ENCODE results near the gene TRABD. TPM values are rescaled to one million over a fixed set of nuclear protein-coding genes. Genes with fewer than 3 reads are reported as not detected.

The TRABD gene
- total RNA-seq, 2 donors from 2014 or later: 82.8 to 110 TPM

DNA sequence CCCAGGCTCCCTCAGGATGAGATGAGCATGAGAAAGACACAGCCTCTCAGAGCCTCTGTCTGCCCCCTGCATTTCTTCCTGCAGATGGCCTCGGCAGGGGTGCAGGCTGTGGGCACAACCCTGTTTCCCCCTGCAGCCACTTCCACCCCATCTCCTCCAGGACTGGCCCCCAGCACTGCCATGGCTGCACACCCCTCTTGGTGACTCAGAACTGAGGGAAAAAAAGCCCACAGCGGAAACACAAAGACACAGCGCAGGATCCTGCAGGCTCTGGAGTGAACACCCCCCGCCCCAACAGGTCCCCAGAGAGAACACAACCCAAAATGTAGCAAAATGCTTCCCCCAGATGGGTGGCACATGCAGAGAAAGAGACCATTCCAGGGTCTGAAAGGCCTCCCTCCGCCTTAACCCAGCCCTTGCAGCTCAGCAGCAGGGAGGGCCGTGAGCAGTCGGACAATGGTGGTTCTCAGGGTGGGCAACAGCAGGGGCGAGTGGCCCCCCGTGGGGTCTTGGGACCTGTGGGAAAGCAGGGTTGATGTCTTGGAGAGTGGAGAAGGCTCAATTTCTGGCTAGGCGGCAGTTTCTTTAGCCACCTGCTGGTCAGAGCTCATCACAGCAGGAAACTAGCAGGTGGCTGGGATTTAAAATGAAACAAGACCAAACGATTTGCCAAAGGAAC, 51.2 kb downstream of the TRABD start:
- DNase-seq: no peak
- Histone ChIP-seq H3K4me3 (no peak overlapping the region), H3K27ac (no peak overlapping the region), H3K27me3 (no peaks in the 10 kb centered on the region), H3K4me1 (peaks cover 15% of the 10 kb centered on the region), H3K36me3 (replicated peaks in 1 of 2; ENCODE audit: insufficient read depth in 1 of 2, low read depth in 2 of 2) (no peaks in the 10 kb centered on the region), H3K9me3 (no peaks in the 10 kb centered on the region)
- 73 to 96% methylated on average over 7 to 11 of the region's 11 CpGs for WGBS, 2 donors
- intact Hi-C loops (cut with DNase I): no loop called here
- no peak for ATAC-seq
- TF ChIP-seq CTCF (IDR thresholded peaks at IDR 0.05) (peak in 5 of 7 experiments; percentile 12 to 27 (median 20)), POLR2A (IDR thresholded peaks at IDR 0.05) (no peak)

GRCh38 chr22:50238755-50239154, 53.0 kb downstream of the TRABD start:
- no peak for TF ChIP-seq POLR2A (IDR thresholded peaks at IDR 0.05)
- H3K9me3 ChIP-seq: no peaks in the 10 kb centered on the region
- 81 to 86% methylated on average over 8 to 9 of the region's 9 CpGs for WGBS, 2 donors
- H3K27ac ChIP-seq: no peak overlapping the region
- H3K36me3 ChIP-seq (replicated peaks in 1 of 2; ENCODE audit: insufficient read depth in 1 of 2, low read depth in 2 of 2): no peaks in the 10 kb centered on the region
- intact Hi-C loops (cut with DNase I): no loop called here
- peaks cover 28% of the 10 kb centered on the region for H3K4me1 ChIP-seq
- no peak overlapping the region for H3K4me3 ChIP-seq
- no peaks in the 10 kb centered on the region for H3K27me3 ChIP-seq
- no peak for DNase-seq
- ATAC-seq: no peak

DNA sequence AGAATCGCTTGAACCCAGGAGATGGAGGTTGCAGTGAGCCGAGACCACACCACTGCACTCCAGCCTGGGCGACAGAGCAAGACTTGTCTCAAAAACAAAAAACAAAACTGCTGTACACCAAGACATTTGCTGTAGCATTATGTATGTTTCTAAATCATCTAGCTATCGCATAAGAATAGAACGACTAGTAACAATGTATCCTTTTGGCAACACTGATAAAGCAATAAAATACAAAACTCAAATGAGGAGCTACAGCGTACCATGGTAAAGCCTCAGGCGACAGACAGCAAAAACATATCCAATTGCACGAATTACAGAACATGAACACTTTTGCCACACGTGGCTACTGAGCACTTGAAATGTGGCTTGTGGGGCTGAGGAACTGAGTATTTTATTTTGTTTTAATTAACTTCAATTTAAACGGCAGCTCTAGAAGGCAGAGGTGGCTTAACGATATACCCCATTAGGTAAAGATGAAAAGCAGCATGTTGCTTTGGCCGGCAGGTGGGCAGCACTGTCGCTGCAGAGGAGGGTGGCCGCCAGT, 56.8 kb downstream of the TRABD start:
- DNase-seq (no peak), ATAC-seq (no peak)
- no peak overlapping the region for H3K27ac ChIP-seq
- no peak for TF ChIP-seq CTCF (IDR thresholded peaks at IDR 0.05)
- no peak for TF ChIP-seq POLR2A (IDR thresholded peaks at IDR 0.05)
- H3K4me3 ChIP-seq: peak overlapping the region in 1 of 2 donors; percentile 93
- H3K27me3 ChIP-seq: no peaks in the 10 kb centered on the region
- no peaks in the 10 kb centered on the region for H3K36me3 ChIP-seq (replicated peaks in 1 of 2; ENCODE audit: insufficient read depth in 1 of 2, low read depth in 2 of 2)
- 50% methylated on average over 13 to 14 of the region's 14 CpGs for WGBS, 2 donors
- intact Hi-C loops (cut with DNase I): loop anchor here (10.0 kb wide), 1 partner anchor 262 kb away; the partner anchor contains the start of genes LMF2 and NCAPH2
- no peaks in the 10 kb centered on the region for H3K9me3 ChIP-seq
- H3K4me1 ChIP-seq: peaks cover 39% of the 10 kb centered on the region

GRCh38 chr22:50243685-50244419, 58.1 kb downstream of the TRABD start:
- WGBS, 2 donors: 11 to 12% methylated on average over 19 to 27 of the region's 27 CpGs

More at GRCh38 chr22:50243685-50244419, 58.1 kb downstream of the TRABD start:
- ATAC-seq (peak; percentile 24), DNase-seq (no peak)
- intact Hi-C loops (cut with DNase I): loop anchor here (10.0 kb wide), 1 partner anchor 261 kb away; the partner anchor contains the start of genes LMF2 and NCAPH2
- Histone ChIP-seq H3K27me3 (no peaks in the 10 kb centered on the region), H3K4me1 (peaks cover 39% of the 10 kb centered on the region), H3K27ac (peak overlapping the region in 3 of 4 donors; percentile 75 to 97 (median 96)), H3K36me3 (replicated peaks in 1 of 2; ENCODE audit: insufficient read depth in 1 of 2, low read depth in 2 of 2) (no peaks in the 10 kb centered on the region), H3K4me3 (peak overlapping the region; percentile 39 to 93), H3K9me3 (no peaks in the 10 kb centered on the region)
- TF ChIP-seq POLR2A (IDR thresholded peaks at IDR 0.05) (no peak), CTCF (IDR thresholded peaks at IDR 0.05) (no peak)
